CD4-positive, alpha-beta T cell (primary cell): ENCODE data around the gene NCF2. TPM values are rescaled to one million over a fixed set of nuclear protein-coding genes. Genes with fewer than 3 reads are reported as not detected.

Experiments used
- ATAC-seq: fragments of 200-7000 bp; cut with Tn5 transposase; one replicate; pipeline ENCODE4 v1.10.0; 2022; ENCODE audit warnings: mild to moderate bottlenecking; ENCODE audit not compliant: poor library complexity
- CTCF ChIA-PET: fragments of 350-600 bp; sonication (Branson Sonifier 250); formaldehyde crosslinking; loops from one replicate; lab custom pipeline; 2021; ENCODE audit warnings: antibody characterized with exemption, inconsistent platforms; lab: Charles Lee
- POLR2A ChIA-PET: fragments of 350-600 bp; sonication (Branson Sonifier 250); formaldehyde crosslinking; loops from one replicate; lab custom pipeline; 2021; ENCODE audit warnings: antibody characterized with exemption, inconsistent platforms; lab: Charles Lee
- DNase-seq, 14 experiments: peaks; one replicate each; pipeline ENCODE4 v3.0.0-alpha.2; 2013 to 2020; ENCODE audit warnings: mixed read lengths in 2 of 14
- H3K27ac ChIP-seq, 2 donors: one replicate each; pipeline versions ENCODE4 v1.5.1 to v1.7.0; 2013; ENCODE audit warnings: low read length in 2 of 2, low read depth in 1 of 2, mild to moderate bottlenecking in 1 of 2
- H3K27me3 ChIP-seq, 2 experiments: 1 replicate in 1 of 2; 2 replicates in 1 of 2; pipeline versions ENCODE4 v1.6.1 to v1.7.0; 2013; ENCODE audit warnings: low read length in 2 of 2, control low read depth in 1 of 2, mild to moderate bottlenecking in 1 of 2, moderate library complexity in 1 of 2; ENCODE audit not compliant: insufficient read depth in 2 of 2, control insufficient read depth in 1 of 2
- H3K36me3 ChIP-seq: one replicate; pipeline ENCODE4 v1.6.1; 2013; ENCODE audit warnings: low read length, control low read depth; ENCODE audit not compliant: insufficient read depth
- H3K4me1 ChIP-seq: one replicate; pipeline ENCODE4 v1.6.1; 2013; ENCODE audit warnings: low read length, control low read depth; ENCODE audit not compliant: insufficient read depth
- H3K4me3 ChIP-seq: one replicate; pipeline ENCODE4 v1.5.1; 2013; ENCODE audit warnings: mild to moderate bottlenecking, low read length, moderate library complexity
- H3K9me3 ChIP-seq, 2 experiments: 1 replicate in 1 of 2; 2 replicates in 1 of 2; pipeline versions ENCODE4 v1.6.1 to v1.7.0; 2013; ENCODE audit warnings: low read length in 2 of 2, mild to moderate bottlenecking in 2 of 2, control low read depth in 1 of 2, moderate library complexity in 1 of 2; ENCODE audit not compliant: control insufficient read depth in 1 of 2, insufficient read depth in 1 of 2
- H3K27ac Mint-ChIP-seq: one replicate; pipeline ENCODE4 v1.8.0; 2020; ENCODE audit warnings: mixed read lengths
- H3K27me3 Mint-ChIP-seq: one replicate; pipeline ENCODE4 v1.8.0; 2021; ENCODE audit warnings: mixed read lengths
- H3K36me3 Mint-ChIP-seq: one replicate; pipeline ENCODE4 v1.8.0; 2021; ENCODE audit warnings: low read depth, mixed read lengths
- H3K4me1 Mint-ChIP-seq: one replicate; pipeline ENCODE4 v1.8.0; 2021; ENCODE audit warnings: low read depth, mixed read lengths
- H3K4me3 Mint-ChIP-seq: one replicate; pipeline ENCODE4 v1.8.0; 2020; ENCODE audit warnings: mild to moderate bottlenecking, mixed read lengths
- H3K9me3 Mint-ChIP-seq: one replicate; pipeline ENCODE4 v1.8.0; 2020; ENCODE audit warnings: mixed read lengths
- intact Hi-C, 2 experiments: fragments of 100-400 bp; cut with DNase I in 1 of 2; cut with micrococcal nuclease in 1 of 2; formaldehyde crosslinking; loops; one replicate each; pipeline versions ENCODE4 v1.15.1 to v1.9.0; 2023 to 2025; cut with DNase I, micrococcal nuclease
- polyA plus RNA-seq, 2 donors: library from polyadenylated mRNA; unstranded; fragments of 120-200 nt; gene quantifications; one replicate each; pipeline ENCODE4 v1.2.1, GENCODE V29; 2013
- total RNA-seq, 174 experiments: library from RNA in 2 of 174; stranded (reverse) in 2 of 174; gene quantifications; one replicate each; pipeline ENCODE4 v1.2.3 and lab custom pipeline; 2021 to 2026
- TF ChIP-seq, protein P1 (sequence below): fragments of 200-600 bp; IDR thresholded peaks from one replicate; pipeline ENCODE4 v1.8.0; 2022; ENCODE audit warnings: antibody characterized with exemption, mild to moderate bottlenecking

Gene NCF2, protein sequence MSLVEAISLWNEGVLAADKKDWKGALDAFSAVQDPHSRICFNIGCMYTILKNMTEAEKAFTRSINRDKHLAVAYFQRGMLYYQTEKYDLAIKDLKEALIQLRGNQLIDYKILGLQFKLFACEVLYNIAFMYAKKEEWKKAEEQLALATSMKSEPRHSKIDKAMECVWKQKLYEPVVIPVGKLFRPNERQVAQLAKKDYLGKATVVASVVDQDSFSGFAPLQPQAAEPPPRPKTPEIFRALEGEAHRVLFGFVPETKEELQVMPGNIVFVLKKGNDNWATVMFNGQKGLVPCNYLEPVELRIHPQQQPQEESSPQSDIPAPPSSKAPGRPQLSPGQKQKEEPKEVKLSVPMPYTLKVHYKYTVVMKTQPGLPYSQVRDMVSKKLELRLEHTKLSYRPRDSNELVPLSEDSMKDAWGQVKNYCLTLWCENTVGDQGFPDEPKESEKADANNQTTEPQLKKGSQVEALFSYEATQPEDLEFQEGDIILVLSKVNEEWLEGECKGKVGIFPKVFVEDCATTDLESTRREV
- 1 to 10 TPM; 2.9 to 3.1 TPM for total RNA-seq
- 47.0 TPM for polyA plus RNA-seq (2013, experiment 1 of 2)
- 34.0 TPM for polyA plus RNA-seq (2013, experiment 2 of 2)
- total RNA-seq (lab: John Stamatoyannopoulos, UW) = 0.27 to 42.7 (median 7.6) reads per million in 172 experiments

DNA sequence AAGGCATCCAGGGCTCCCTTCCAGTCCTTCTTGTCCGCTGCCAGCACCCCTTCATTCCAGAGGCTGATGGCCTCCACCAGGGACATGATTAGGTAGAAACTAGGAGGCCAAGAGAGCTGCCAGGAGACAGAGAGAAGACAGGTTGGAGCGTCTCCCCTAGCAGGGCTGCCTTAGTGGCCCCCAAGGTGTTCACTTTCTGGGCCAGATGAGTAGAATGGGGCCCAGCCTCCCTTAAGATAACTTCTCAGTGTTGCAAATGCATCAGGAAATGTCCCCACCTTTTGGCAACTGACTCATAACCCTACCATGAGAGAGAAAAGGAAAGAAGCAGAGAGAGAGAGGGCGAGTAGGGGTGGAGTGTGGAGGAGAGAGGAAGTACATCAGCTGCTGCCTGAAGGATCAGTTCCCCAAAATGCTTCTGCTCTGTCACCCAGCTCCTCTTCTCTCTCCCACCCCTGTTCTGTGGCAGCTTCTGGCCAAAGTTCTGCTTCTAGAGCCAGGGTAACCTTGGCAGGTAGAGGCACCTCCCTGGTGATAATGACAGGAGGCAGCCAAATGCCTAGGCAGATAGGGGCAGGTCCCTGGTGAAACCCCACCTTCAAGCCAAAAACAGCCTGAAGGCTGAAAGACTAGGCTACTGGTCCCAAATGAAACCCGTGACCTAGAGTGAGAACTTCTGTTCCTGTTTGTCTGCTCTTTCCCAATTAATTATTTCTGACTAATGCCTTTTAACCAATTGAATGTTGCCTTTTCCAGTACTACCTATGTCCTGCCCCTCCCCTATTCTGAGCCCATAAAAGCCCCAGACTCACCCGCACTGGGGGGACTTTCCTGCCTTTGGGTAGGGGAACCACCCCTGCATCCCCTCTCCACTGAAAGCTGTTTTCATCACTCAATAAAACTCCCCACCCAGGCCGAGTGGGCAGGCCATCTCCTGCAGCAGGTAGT lies at the start of gene NCF2:
Gene NCF2, minus strand, starts transcription at position 216 of the 948 bp plus-strand sequence. Its CDS starts 130 bp downstream, at position 86.
- ChIA-PET POLR2A (interaction anchor here (0.6 kb wide), 1 partner anchor 10 kb away, joined by 3 read pairs; no protein-coding TSS in a partner anchor), CTCF (no interaction called here)
- Histone ChIP-seq H3K27me3 (no peaks in the 10 kb centered on the region), H3K36me3 (no peaks in the 10 kb centered on the region), H3K4me1 (peaks cover 17% of the 10 kb centered on the region), H3K27ac (peak within 1 kb of the TSS in 1 of 2 donors; percentile 40), H3K9me3 (no peaks in the 10 kb centered on the region), H3K4me3 (peak within 1 kb of the TSS; percentile 28)
- intact Hi-C loops = no loop called here
- ATAC-seq (peak; percentile 84), DNase-seq (peak in 5 of 14 experiments; percentile 14 to 73 (median 63))
- no peaks in the 10 kb centered on the region for H3K9me3 Mint-ChIP-seq
- H3K27me3 Mint-ChIP-seq = no peaks in the 10 kb centered on the region
- peak within 1 kb of the TSS; percentile 34 for H3K4me3 Mint-ChIP-seq
- H3K4me1 Mint-ChIP-seq = peaks cover 26% of the 10 kb centered on the region
- H3K36me3 Mint-ChIP-seq = no peaks in the 10 kb centered on the region
- H3K27ac Mint-ChIP-seq = peak within 1 kb of the TSS; percentile 70
- TF ChIP-seq, protein P1, sequence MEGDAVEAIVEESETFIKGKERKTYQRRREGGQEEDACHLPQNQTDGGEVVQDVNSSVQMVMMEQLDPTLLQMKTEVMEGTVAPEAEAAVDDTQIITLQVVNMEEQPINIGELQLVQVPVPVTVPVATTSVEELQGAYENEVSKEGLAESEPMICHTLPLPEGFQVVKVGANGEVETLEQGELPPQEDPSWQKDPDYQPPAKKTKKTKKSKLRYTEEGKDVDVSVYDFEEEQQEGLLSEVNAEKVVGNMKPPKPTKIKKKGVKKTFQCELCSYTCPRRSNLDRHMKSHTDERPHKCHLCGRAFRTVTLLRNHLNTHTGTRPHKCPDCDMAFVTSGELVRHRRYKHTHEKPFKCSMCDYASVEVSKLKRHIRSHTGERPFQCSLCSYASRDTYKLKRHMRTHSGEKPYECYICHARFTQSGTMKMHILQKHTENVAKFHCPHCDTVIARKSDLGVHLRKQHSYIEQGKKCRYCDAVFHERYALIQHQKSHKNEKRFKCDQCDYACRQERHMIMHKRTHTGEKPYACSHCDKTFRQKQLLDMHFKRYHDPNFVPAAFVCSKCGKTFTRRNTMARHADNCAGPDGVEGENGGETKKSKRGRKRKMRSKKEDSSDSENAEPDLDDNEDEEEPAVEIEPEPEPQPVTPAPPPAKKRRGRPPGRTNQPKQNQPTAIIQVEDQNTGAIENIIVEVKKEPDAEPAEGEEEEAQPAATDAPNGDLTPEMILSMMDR = no peak

DNA sequence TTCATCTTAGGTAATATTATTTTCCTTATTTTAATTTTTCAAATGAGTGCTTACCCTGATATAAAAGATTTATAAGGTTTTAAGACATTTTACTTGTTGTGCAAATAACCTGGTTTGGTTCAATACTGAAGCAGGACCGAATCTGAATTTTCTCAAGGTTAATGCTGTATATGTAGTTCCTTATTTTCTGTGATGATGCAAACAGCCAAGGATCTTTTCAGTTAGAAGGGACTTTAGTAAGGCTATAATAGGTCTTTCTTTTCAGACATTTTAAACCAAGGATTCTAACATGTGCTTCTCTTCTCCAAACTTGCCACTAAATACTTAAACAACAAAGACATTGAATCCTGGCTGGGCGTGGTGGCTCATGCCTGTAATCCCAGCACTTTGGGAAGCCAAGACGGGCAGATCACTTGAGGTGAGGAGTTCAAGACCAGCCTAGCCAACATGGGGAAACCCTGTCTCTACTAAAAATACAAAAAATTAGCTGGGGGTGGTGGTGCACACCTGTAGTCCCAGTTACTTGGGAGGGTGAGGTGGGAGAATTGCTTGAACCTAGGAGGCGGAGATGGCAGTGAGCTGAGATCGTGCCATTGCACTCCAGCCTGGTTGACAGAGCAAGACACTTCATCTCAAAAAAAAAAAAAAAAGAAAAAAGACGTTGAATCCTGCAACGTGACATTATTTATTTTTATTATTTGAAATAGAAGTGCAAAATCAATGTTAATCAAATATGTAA lies 48.6 kb upstream of the NCF2 start:
- ATAC-seq (no peak), DNase-seq (no peak)
- ChIA-PET CTCF (interaction anchor here (2.7 kb wide), 1 partner anchor 17 kb away, joined by 12 read pairs; no protein-coding TSS in a partner anchor), POLR2A (interaction anchor here (0.6 kb wide), 1 partner anchor 9 kb away, joined by 3 read pairs; no protein-coding TSS in a partner anchor)
- H3K4me1 Mint-ChIP-seq = peaks cover 28% of the 10 kb centered on the region
- H3K27ac Mint-ChIP-seq = no peak overlapping the region
- no peak overlapping the region for H3K4me3 Mint-ChIP-seq
- H3K27me3 ChIP-seq = no peaks in the 10 kb centered on the region
- no peaks in the 10 kb centered on the region for H3K9me3 Mint-ChIP-seq
- no peak overlapping the region for H3K27ac ChIP-seq
- TF ChIP-seq, protein P1 = no peak
- H3K27me3 Mint-ChIP-seq = no peaks in the 10 kb centered on the region
- H3K9me3 ChIP-seq = no peaks in the 10 kb centered on the region
- intact Hi-C loops = loop anchor here (5.0 to 10.0 kb wide), 6 partner anchors 1037 to 1604 kb away; partner anchors contain the start of genes EDEM3 (in 1 of the 2), RGS16 (in 1 of the 2), RNF2 (in 1 of the 2) and SWT1 (in 1 of the 2)
- H3K4me1 ChIP-seq = peaks cover 7% of the 10 kb centered on the region
- peaks cover 10% of the 10 kb centered on the region for H3K36me3 Mint-ChIP-seq
- H3K4me3 ChIP-seq = no peak overlapping the region
- no peaks in the 10 kb centered on the region for H3K36me3 ChIP-seq
